LNCAP (cell line): ENCODE data around the gene SDK1.

Source experiments
- CTCF ChIP-seq: fragments of 450-650 bp; IDR thresholded peaks from 2 replicates; pipeline ENCODE4 v1.5.1; 2017; ENCODE audit warnings: mild to moderate bottlenecking

SDK1 gene

GRCh38 chr7:4168541-4168940 lies 867.5 kb downstream of the SDK1 start:
- TF ChIP-seq CTCF = no peak

GRCh38 chr7:4169455-4169854 lies 868.4 kb downstream of the SDK1 start:
- no peak for TF ChIP-seq CTCF

GRCh38 chr7:4170997-4171786 lies 870.1 kb downstream of the SDK1 start:
- TF ChIP-seq CTCF = no peak

- no peak for TF ChIP-seq CTCF
Observed at GRCh38 chr7:4172883-4173282, 871.8 kb downstream of the SDK1 start.

- no peak for TF ChIP-seq CTCF
Observed at GRCh38 chr7:4173615-4174014, 872.6 kb downstream of the SDK1 start.

- no peak for TF ChIP-seq CTCF
Observed at GRCh38 chr7:4174016-4174415, 873.0 kb downstream of the SDK1 start.

GRCh38 chr7:4174451-4174850 lies 873.4 kb downstream of the SDK1 start:
- no peak for TF ChIP-seq CTCF

GRCh38 chr7:4174884-4175283 lies 873.8 kb downstream of the SDK1 start:
- TF ChIP-seq CTCF = no peak
